GM18858 (cell line): ENCODE measurements around the gene HLA-B.
"Not testable (repeated sequence)": the region's sequence is repeated elsewhere in the genome, so short reads cannot be mapped to it uniquely, and the experiment has no call there.

Source experiments
- ATAC-seq: cut with Tn5 transposase; IDR thresholded peaks from one replicate; pipeline ENCODE4 v1.9.1; 2021; ENCODE audit not compliant: unreplicated experiment

Gene HLA-B

GRCh38 chr6:31356946-31357466 lies at the start of gene HLA-B:
TSS of gene HLA-B (minus strand) at chr6:31357179. CDS start at chr6:31357158, 21 bp downstream.
- ATAC-seq = peak; percentile 59

DNA sequence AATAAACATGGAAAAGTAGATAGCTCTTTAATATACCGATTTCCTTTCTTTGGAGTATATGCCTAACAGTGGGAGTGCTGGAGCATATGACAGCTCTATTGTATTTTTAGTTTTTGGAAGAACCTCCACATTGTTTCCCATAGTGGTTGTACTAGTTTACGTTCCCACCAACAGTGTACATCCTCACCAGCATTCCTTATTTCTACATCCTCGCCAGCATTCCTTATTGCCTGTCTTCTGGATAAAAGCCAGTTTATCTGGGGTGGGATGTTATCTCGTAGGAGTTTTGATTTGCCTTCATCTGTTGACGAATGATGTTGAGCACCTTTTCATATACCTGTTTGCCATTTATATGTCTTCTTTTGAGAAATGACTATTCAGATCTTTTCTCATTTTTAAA lies 49.0 kb upstream of the HLA-B start:
- no peak for ATAC-seq

DNA sequence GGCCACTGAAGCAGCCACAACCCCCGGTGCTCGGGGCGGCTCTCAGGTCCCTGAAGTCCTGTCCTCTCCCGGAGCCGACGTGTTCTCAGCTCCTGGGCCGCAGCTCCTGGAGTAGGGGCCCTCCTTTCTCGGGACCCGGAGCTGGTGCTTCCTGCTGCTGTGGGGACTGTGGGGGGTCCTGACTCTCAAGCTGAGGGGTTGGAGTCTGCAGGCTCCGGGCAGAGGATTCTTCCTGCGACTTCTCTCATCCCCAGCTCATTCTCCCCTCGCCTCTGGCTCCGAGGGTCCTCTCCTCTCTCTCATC lies 47.0 kb upstream of the HLA-B start:
- ATAC-seq = not testable (repeated sequence)

- no peak for ATAC-seq
These were observed 46.5 kb upstream of the HLA-B start, which contains the start of gene MICA for GRCh38 chr6:31403283-31404060. TSS of gene MICA (plus strand) at chr6:31403595. CDS start at chr6:31403633, 38 bp downstream.

DNA sequence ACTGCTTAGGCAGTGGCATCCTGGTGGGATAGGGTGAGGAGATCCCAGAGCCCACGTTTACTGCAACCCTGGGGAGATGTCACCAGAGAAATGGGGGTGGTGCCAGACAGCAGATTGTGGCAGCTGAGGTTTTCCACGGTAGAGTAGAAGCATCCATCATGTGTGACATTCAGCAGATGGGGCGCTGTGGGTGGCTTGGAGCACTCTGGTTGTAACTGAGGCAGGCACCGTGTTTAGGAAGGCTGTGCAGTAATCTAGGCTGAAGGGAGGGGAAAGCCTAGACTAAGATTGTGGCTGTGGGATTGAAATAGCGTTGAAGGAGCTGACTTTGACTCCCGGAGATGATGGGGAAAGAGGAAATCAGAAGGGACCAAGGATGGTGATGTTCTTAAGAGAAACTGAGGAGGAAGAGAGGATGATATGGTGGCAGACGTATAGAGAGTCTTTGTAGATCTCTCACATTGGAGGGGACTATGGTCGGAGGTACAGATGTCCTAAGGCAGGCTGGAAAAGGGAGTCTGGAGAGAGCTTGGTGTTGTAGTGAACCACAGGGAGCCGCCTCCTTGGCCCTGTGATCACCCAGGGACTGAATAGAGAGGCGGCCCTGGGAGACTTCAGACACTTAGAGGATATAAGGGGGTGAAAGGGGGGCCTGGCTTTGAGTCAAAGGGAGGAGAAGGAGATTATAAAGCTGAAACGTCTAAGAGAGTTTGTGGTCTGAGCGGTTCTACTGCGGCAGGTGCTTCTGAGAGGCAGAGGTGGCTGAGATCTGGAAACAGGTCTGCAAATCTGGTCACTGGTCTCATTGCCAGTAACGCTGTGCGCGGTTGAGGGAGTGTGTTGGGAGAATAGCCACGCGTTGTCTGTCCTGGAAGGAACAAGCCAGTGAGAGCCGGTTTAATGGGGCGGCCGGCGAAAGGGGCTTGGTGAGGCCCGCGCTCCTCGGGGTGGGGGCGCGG lies 45.6 kb upstream of the HLA-B start:
- ATAC-seq = no peak

GRCh38 chr6:31401403-31401802 lies 44.4 kb upstream of the HLA-B start:
- no peak for ATAC-seq

- no peak for ATAC-seq
These were observed 43.7 kb upstream of the HLA-B start for GRCh38 chr6:31400467-31401289.

GRCh38 chr6:31399589-31400466 lies 42.8 kb upstream of the HLA-B start:
- no peak for ATAC-seq

GRCh38 chr6:31397901-31398525 lies 41.0 kb upstream of the HLA-B start:
- no peak for ATAC-seq

DNA sequence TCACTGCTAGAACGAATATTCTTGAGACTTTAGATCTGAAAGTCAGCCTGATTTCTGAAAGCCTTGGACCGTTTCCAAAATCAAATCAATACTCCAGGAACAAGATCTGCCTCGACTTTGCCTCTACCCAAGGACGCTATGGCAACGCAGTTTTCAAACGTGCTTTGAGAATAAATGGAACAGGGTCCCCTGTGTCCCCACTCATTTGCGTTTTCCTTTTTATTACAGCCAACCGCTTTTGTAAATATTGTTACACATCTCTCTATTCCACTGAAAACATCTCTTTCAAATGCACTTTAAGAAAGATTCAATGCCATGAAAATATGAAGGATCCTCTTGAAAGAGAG lies 40.1 kb upstream of the HLA-B start:
- not testable (repeated sequence) for ATAC-seq

GRCh38 chr6:31396422-31397152 lies 39.6 kb upstream of the HLA-B start:
- peak; percentile 47 for ATAC-seq

GRCh38 chr6:31395832-31396231 lies 38.9 kb upstream of the HLA-B start:
- ATAC-seq = no peak

DNA sequence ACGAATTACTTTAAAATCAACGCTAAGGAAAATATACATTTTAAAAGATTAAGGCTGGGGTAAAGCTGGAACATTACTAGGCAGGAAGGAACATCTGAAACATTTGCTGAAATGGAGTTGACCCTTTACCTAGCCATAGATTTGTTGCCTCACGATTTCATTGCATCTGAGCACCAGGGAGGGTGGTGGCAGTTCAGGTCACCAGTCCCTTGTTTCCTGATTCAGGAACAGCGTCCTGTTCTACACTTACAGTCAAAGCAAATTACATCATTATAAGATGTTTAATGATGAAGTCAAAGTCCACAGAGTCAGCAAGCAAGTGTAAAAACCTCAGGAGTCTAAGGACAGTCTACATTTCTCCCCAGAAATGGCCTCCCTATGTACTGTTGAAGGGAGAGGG lies 37.4 kb upstream of the HLA-B start:
- no peak for ATAC-seq

- ATAC-seq = no peak
These were observed 37.0 kb upstream of the HLA-B start for GRCh38 chr6:31393932-31394331.

GRCh38 chr6:31389802-31390132 lies 32.8 kb upstream of the HLA-B start:
- ATAC-seq = not testable (repeated sequence)

DNA sequence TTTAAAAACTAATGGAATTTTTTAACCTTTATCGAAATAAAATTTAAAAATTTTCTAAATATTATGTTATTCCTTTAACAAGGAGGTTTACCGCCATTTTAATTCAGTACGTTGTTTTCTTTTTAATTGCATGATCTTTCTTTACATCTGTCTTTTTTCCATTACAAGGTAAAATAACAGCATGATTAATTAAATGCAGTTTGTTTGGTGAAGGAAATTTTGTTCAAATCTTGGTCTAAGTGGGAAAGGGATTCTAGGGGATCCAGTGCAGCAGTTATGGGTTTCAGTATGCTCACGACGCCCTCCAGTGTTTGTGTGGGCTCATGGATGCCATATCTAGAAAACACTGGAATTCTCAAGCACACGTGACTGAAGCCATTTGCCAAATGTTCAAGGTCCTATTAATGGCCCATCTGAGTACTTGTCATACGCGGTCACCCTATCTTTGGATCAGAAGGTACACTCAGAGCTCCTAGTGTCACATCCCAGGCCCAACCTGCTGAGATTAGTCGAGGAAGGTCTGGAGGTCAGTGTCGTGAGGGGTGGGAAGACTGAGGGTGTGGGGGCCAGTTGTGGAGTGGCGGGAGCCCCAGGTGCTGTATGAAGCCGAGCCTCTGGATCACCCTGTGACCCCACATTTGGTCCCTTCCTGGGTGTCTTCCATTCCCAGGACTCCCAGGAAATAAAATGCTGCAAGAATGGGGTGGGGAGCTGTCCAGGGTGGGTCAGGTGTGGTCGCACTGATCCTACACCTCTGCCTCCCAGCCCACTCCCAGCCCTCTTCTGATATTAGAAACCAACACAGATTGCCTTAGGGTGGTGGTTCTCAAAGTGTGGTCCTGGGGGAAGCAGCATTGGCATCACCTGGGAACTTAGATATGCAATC lies 32.2 kb upstream of the HLA-B start:
- not testable (repeated sequence) for ATAC-seq

DNA sequence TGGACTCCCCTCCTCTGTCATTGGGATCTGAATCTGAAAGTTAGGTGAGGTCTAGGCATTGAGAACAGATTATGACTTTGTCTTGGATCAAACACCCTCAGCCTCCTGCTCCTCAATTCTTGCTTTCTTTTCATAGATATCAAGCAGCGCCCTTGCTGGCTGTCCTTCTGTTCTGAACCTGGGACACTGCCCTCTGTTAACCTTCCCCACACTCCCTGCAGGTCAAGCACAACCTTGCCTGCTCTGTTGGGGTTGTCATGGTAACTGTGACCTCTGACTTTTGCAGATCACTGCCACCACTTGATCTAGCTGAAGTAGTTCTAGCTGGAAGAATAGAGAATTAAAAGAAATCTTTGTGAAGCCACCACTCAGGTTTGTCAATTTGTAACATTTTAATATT lies 30.0 kb upstream of the HLA-B start:
- ATAC-seq = no peak

GRCh38 chr6:31386099-31386498 lies 29.1 kb upstream of the HLA-B start:
- ATAC-seq = no peak
